Loucy (cell line): ENCODE measurements around the gene TECTA.

Experiments used
- H2AFZ ChIP-seq: fragments of 200-600 bp; sonication (generic); 2 replicates; pipeline ENCODE4 v1.6.0; 2016; ENCODE audit warnings: antibody characterized with exemption, mild to moderate bottlenecking, low read length, moderate library complexity
- H3F3A ChIP-seq: fragments of 200-600 bp; 2 replicates; pipeline ENCODE4 v1.6.0; 2016; ENCODE audit warnings: antibody characterized with exemption, low read depth, mild to moderate bottlenecking
- H3K27me3 ChIP-seq: fragments of 200-600 bp; sonication (generic); 2 replicates; pipeline ENCODE4 v1.6.1; 2014; ENCODE audit warnings: low read length, mild to moderate bottlenecking; ENCODE audit not compliant: insufficient read depth, poor library complexity, severe bottlenecking
- H3K36me3 ChIP-seq: fragments of 200-600 bp; sonication (generic); 2 replicates; pipeline ENCODE4 v1.6.1; 2016; ENCODE audit warnings: low read length; ENCODE audit not compliant: insufficient read depth
- H3K4me1 ChIP-seq: fragments of 200-600 bp; sonication (generic); 2 replicates; pipeline ENCODE4 v1.5.1; 2014; ENCODE audit warnings: low read length, mild to moderate bottlenecking; ENCODE audit not compliant: insufficient read depth, poor library complexity, severe bottlenecking
- H3K4me2 ChIP-seq: fragments of 200-600 bp; sonication (generic); 2 replicates; pipeline ENCODE4 v1.6.0; 2014; ENCODE audit warnings: antibody characterized with exemption, low read length, low read depth, mild to moderate bottlenecking; ENCODE audit not compliant: poor library complexity, severe bottlenecking
- H3K4me3 ChIP-seq: fragments of 200-600 bp; sonication (generic); 2 replicates; pipeline ENCODE4 v1.5.1; 2014; ENCODE audit warnings: low read length, mild to moderate bottlenecking, mixed read lengths; ENCODE audit not compliant: poor library complexity, severe bottlenecking
- H3K79me2 ChIP-seq: fragments of 200-600 bp; sonication (generic); 2 replicates; pipeline ENCODE4 v1.6.1; 2014; ENCODE audit warnings: low read length; ENCODE audit not compliant: insufficient read depth
- H3K9ac ChIP-seq: fragments of 200-600 bp; sonication (generic); 2 replicates; pipeline ENCODE4 v1.6.0; 2014; ENCODE audit warnings: mild to moderate bottlenecking, low read depth, low read length, moderate library complexity; ENCODE audit not compliant: poor library complexity, severe bottlenecking
- H3K9me2 ChIP-seq: fragments of 200-600 bp; sonication (generic); replicated peaks from 2 replicates; pipeline ENCODE4 v1.6.1; 2016; ENCODE audit warnings: low read depth, low read length, mixed read lengths
- H3K9me3 ChIP-seq: fragments of 200-600 bp; sonication (generic); 2 replicates; pipeline ENCODE4 v1.6.1; 2014; ENCODE audit warnings: mild to moderate bottlenecking, antibody characterized with exemption, low read length, low read depth; ENCODE audit not compliant: insufficient read depth
- H4K20me1 ChIP-seq: fragments of 200-600 bp; sonication (generic); 2 replicates; pipeline ENCODE4 v1.6.0; 2014; ENCODE audit warnings: antibody characterized with exemption, low read length, mild to moderate bottlenecking; ENCODE audit not compliant: insufficient read depth, poor library complexity, severe bottlenecking
- EZH2phosphoT487 ChIP-seq: fragments of 200-600 bp; IDR thresholded peaks from 2 replicates; pipeline ENCODE4 v1.6.1; 2018; ENCODE audit warnings: antibody characterized with exemption, mild to moderate bottlenecking, moderate library complexity, borderline replicate concordance
- TF ChIP-seq, protein P1 (sequence below): fragments of 200-600 bp; sonication (generic); conservative IDR thresholded peaks from 2 replicates; pipeline ENCODE4 v1.5.1; 2014; ENCODE audit warnings: mild to moderate bottlenecking, antibody characterized with exemption, low read length

The TECTA gene

GRCh38 chr11:121199516-121199915 is 98.5 kb downstream of the TECTA start:
- H3K27me3 ChIP-seq = no peaks in the 10 kb centered on the region
- no peaks in the 10 kb centered on the region for H3K9me2 ChIP-seq
- H3K4me3 ChIP-seq = no peak overlapping the region
- H2AFZ ChIP-seq = no peak overlapping the region
- H4K20me1 ChIP-seq = no peaks in the 10 kb centered on the region
- H3K36me3 ChIP-seq = no peaks in the 10 kb centered on the region
- no peaks in the 10 kb centered on the region for H3K4me1 ChIP-seq
- H3K4me2 ChIP-seq = no peak overlapping the region
- no peak for TF ChIP-seq EZH2phosphoT487
- TF ChIP-seq, protein P1, sequence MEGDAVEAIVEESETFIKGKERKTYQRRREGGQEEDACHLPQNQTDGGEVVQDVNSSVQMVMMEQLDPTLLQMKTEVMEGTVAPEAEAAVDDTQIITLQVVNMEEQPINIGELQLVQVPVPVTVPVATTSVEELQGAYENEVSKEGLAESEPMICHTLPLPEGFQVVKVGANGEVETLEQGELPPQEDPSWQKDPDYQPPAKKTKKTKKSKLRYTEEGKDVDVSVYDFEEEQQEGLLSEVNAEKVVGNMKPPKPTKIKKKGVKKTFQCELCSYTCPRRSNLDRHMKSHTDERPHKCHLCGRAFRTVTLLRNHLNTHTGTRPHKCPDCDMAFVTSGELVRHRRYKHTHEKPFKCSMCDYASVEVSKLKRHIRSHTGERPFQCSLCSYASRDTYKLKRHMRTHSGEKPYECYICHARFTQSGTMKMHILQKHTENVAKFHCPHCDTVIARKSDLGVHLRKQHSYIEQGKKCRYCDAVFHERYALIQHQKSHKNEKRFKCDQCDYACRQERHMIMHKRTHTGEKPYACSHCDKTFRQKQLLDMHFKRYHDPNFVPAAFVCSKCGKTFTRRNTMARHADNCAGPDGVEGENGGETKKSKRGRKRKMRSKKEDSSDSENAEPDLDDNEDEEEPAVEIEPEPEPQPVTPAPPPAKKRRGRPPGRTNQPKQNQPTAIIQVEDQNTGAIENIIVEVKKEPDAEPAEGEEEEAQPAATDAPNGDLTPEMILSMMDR = no peak
- no peaks in the 10 kb centered on the region for H3K79me2 ChIP-seq
- H3K9ac ChIP-seq = no peak overlapping the region
- no peaks in the 10 kb centered on the region for H3F3A ChIP-seq
- H3K9me3 ChIP-seq = no peaks in the 10 kb centered on the region

DNA sequence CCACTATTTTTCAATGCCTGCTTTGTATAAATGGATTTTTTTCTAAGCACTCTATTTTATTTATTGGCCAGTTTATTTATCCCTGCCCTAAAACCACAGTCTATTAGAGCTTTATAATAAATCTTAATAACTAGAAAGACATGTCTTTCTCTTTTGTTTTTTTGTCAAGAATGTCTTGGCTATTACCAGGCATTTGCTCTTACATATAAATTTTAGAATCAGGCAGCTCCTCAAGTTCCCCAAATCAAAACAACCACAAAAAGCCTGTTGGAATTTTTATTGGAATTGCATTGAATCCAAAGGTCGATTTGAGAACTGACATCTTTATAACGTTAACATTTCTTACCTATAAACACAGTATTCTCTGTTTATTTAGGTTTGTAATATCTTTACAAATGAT is 105.8 kb downstream of the TECTA start:
- no peak overlapping the region for H3K9ac ChIP-seq
- no peaks in the 10 kb centered on the region for H3K9me3 ChIP-seq
- no peaks in the 10 kb centered on the region for H3K36me3 ChIP-seq
- H2AFZ ChIP-seq = no peak overlapping the region
- no peaks in the 10 kb centered on the region for H3K9me2 ChIP-seq
- H3F3A ChIP-seq = no peaks in the 10 kb centered on the region
- H4K20me1 ChIP-seq = no peaks in the 10 kb centered on the region
- no peak overlapping the region for H3K4me2 ChIP-seq
- TF ChIP-seq EZH2phosphoT487 = no peak
- TF ChIP-seq, protein P1 = no peak
- H3K4me3 ChIP-seq = no peak overlapping the region
- H3K4me1 ChIP-seq = no peaks in the 10 kb centered on the region
- H3K27me3 ChIP-seq = no peaks in the 10 kb centered on the region
- H3K79me2 ChIP-seq = no peaks in the 10 kb centered on the region

DNA sequence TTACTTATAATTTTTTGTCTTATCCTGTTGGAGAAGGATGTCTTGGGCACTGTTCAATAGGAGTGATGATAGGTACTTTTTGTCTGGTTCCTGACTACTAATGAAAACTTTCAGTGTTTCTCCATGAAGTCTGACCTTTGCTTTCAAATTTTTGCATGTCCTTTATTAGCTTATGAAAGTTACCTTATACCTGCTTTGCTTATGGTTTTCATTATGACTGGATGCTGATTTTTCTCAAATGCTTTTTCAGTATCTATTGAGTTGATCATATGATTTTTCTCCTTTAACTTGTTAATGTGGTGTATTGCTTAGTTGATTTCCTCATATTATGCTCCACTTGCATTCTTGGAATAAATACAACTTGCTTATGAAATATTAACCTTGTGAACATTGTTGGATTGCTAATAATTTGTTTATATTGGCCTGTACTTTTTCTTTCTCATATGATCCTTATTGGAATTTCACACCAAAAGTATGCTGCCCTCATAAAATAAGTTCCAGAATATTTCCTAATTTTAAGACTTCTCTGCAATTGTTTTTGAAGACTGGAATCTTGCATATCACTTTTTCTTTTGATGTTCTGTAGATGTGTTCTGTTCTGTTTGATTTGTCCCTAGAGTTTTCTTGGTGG is 106.6 kb downstream of the TECTA start:
- H4K20me1 ChIP-seq = no peaks in the 10 kb centered on the region
- H3K27me3 ChIP-seq = no peaks in the 10 kb centered on the region
- no peak for TF ChIP-seq EZH2phosphoT487
- TF ChIP-seq, protein P1 = no peak
- no peak overlapping the region for H3K9ac ChIP-seq
- no peaks in the 10 kb centered on the region for H3K36me3 ChIP-seq
- H2AFZ ChIP-seq = no peak overlapping the region
- no peak overlapping the region for H3K4me2 ChIP-seq
- H3K4me1 ChIP-seq = peaks cover 3% of the 10 kb centered on the region
- H3K9me3 ChIP-seq = no peaks in the 10 kb centered on the region
- no peaks in the 10 kb centered on the region for H3K9me2 ChIP-seq
- no peak overlapping the region for H3K4me3 ChIP-seq
- no peaks in the 10 kb centered on the region for H3F3A ChIP-seq
- H3K79me2 ChIP-seq = no peaks in the 10 kb centered on the region
